HEK293 (cell line): Measurements from ENCODE around the gene ABHD12.

Source experiments
- CTCF ChIP-seq: fragments of 450-650 bp; formaldehyde crosslinking; IDR thresholded peaks from 2 replicates; pipeline ENCODE4 v1.5.1; 2016; ENCODE audit warnings: missing biosample characterization, missing genetic modification characterization
- ELK4 ChIP-seq: IDR thresholded peaks from 2 replicates; pipeline ENCODE4 v1.6.1; 2011; ENCODE audit warnings: mild to moderate bottlenecking, low read depth, low read length, borderline replicate concordance
- KLF10 ChIP-seq: fragments of 450-650 bp; IDR thresholded peaks from 2 replicates; pipeline ENCODE4 v1.5.1; 2018; ENCODE audit warnings: missing biosample characterization, mild to moderate bottlenecking, missing genetic modification characterization
- MYNN ChIP-seq: fragments of 450-650 bp; formaldehyde crosslinking; IDR thresholded peaks from 2 replicates; pipeline ENCODE4 v1.5.1; 2016; ENCODE audit warnings: missing biosample characterization, missing genetic modification characterization, borderline replicate concordance
- REST ChIP-seq: fragments of 450-650 bp; formaldehyde crosslinking; IDR thresholded peaks from 2 replicates; pipeline ENCODE4 v1.5.1; 2016; ENCODE audit warnings: missing biosample characterization, missing genetic modification characterization
- ZBTB17 ChIP-seq: fragments of 450-650 bp; formaldehyde crosslinking; IDR thresholded peaks from 2 replicates; pipeline ENCODE4 v1.5.1; 2016; ENCODE audit warnings: missing biosample characterization, missing genetic modification characterization
- ZFP3 ChIP-seq: fragments of 450-650 bp; formaldehyde crosslinking; IDR thresholded peaks from 2 replicates; pipeline ENCODE4 v1.5.1; 2016; ENCODE audit warnings: low read depth, missing biosample characterization, missing genetic modification characterization
- ZNF138 ChIP-seq: fragments of 450-650 bp; formaldehyde crosslinking; IDR thresholded peaks from 2 replicates; pipeline ENCODE4 v1.5.1; 2016; ENCODE audit warnings: missing biosample characterization, missing genetic modification characterization, borderline replicate concordance
- ZNF221 ChIP-seq: fragments of 450-650 bp; formaldehyde crosslinking; IDR thresholded peaks from 2 replicates; pipeline ENCODE4 v1.5.1; 2017; ENCODE audit warnings: missing biosample characterization, missing genetic modification characterization, borderline replicate concordance
- ZNF248 ChIP-seq: fragments of 450-650 bp; formaldehyde crosslinking; IDR thresholded peaks from 2 replicates; pipeline ENCODE4 v1.5.1; 2017; ENCODE audit warnings: missing biosample characterization, missing genetic modification characterization
- ZNF280D ChIP-seq: fragments of 450-650 bp; formaldehyde crosslinking; IDR thresholded peaks from 2 replicates; pipeline ENCODE4 v1.5.1; 2016; ENCODE audit warnings: missing biosample characterization, missing genetic modification characterization
- ZNF777 ChIP-seq: fragments of 450-650 bp; formaldehyde crosslinking; IDR thresholded peaks from 2 replicates; pipeline ENCODE4 v1.5.1; 2017; ENCODE audit warnings: missing biosample characterization, missing genetic modification characterization, borderline replicate concordance
- ZNF830 ChIP-seq: fragments of 450-650 bp; IDR thresholded peaks from 2 replicates; pipeline ENCODE4 v1.5.0; 2018; ENCODE audit warnings: missing biosample characterization, missing genetic modification characterization, low read depth, mild to moderate bottlenecking, moderate library complexity
- ZSCAN23 ChIP-seq: fragments of 450-650 bp; formaldehyde crosslinking; IDR thresholded peaks from 2 replicates; pipeline ENCODE4 v1.5.1; 2016; ENCODE audit warnings: missing biosample characterization, missing genetic modification characterization

- TF ChIP-seq MYNN (tag by site-specific recombination) (no peak), CTCF (tag by site-specific recombination) (no peak), ZNF280D (no peak), REST (no peak), ZNF777 (tag by site-specific recombination) (no peak), ZSCAN23 (tag by site-specific recombination) (no peak), ZBTB17 (no peak), ZNF138 (tag by site-specific recombination) (no peak), ELK4 (no peak), ZNF830 (tag by site-specific recombination) (no peak), ZNF248 (tag by site-specific recombination) (no peak), KLF10 (tag by site-specific recombination) (no peak), ZFP3 (tag by site-specific recombination) (no peak), ZNF221 (tag by site-specific recombination) (no peak)
Observed at GRCh38 chr20:25280051-25280573, 110.5 kb downstream of the ABHD12 start.
